Naive thymus-derived CD8-positive, alpha-beta T cell (primary cell): Measurements from ENCODE around the gene ZNF738. TPM values are rescaled to one million over a fixed set of nuclear protein-coding genes. Genes with fewer than 3 reads are reported as not detected.

Experiments used
- ATAC-seq, 2 donors: fragments of 150-1000 bp; cut with Tn5 transposase in 1 of 2; sonication (Bioruptor Pico), chemical (Tn5 transposase) in 1 of 2; 1 replicate in 1 of 2; 2 replicates in 1 of 2; pipeline ENCODE4 v1.10.0; 2021; ENCODE audit warnings: mild to moderate bottlenecking in 2 of 2, moderate library complexity in 2 of 2
- POLR2A ChIA-PET: fragments of 350-600 bp; sonication (Branson Sonifier 250); formaldehyde crosslinking; loops from one replicate; lab custom pipeline; 2021; ENCODE audit warnings: antibody characterized with exemption; lab: Charles Lee
- DNase-seq, 10 donors: peaks; one replicate each; pipeline versions ENCODE4 v3.0.0 to v3.0.0-alpha.2; 2020 to 2022
- H3K27ac Mint-ChIP-seq, 10 donors: one replicate each; pipeline ENCODE4 v1.8.0; 2020 to 2022; ENCODE audit warnings: mild to moderate bottlenecking in 10 of 10, mixed read lengths in 10 of 10, moderate library complexity in 4 of 10, inconsistent platforms in 1 of 10
- H3K27me3 Mint-ChIP-seq, 5 donors: one replicate each; pipeline ENCODE4 v1.8.0; 2021 to 2022; ENCODE audit warnings: mixed read lengths in 5 of 5
- H3K36me3 Mint-ChIP-seq, 3 donors: one replicate each; pipeline ENCODE4 v1.8.0; 2020 to 2022; ENCODE audit warnings: mixed read lengths in 3 of 3, mild to moderate bottlenecking in 2 of 3, inconsistent platforms in 1 of 3
- H3K4me1 Mint-ChIP-seq, 4 donors: one replicate each; pipeline ENCODE4 v1.8.0; 2021 to 2022; ENCODE audit warnings: mixed read lengths in 4 of 4
- H3K4me3 Mint-ChIP-seq, 10 donors: one replicate each; pipeline ENCODE4 v1.8.0; 2020 to 2022; ENCODE audit warnings: mild to moderate bottlenecking in 10 of 10, mixed read lengths in 10 of 10, moderate library complexity in 6 of 10, inconsistent platforms in 1 of 10
- H3K9me3 Mint-ChIP-seq, 9 donors: one replicate each; pipeline ENCODE4 v1.8.0; 2020 to 2022; ENCODE audit warnings: mixed read lengths in 9 of 9, mild to moderate bottlenecking in 3 of 9, inconsistent platforms in 1 of 9, moderate library complexity in 1 of 9
- polyA plus RNA-seq, 3 donors: library from polyadenylated mRNA; unstranded; fragments of 300-500 nt; fragmentation: Illumina TruSeq; gene quantifications; one replicate each; pipeline ENCODE4 v1.2.3, GENCODE V29; 2021
- total RNA-seq, 8 experiments: library from RNA in 2 of 8; stranded (reverse) in 2 of 8; gene quantifications; one replicate each; pipeline ENCODE4 v1.2.3 and lab custom pipeline; 2021 to 2026

ZNF738 gene
- total and polyA plus RNA-seq, 5 experiments from 2014 or later, result 3.9 to 12.4 (median 4.1) TPM

- Mint-ChIP-seq H3K36me3 (peaks cover 39 to 61% (median 60%) of the 10 kb centered on the region in 3 donors), H3K4me3 (no peak overlapping the region), H3K4me1 (peaks cover 0 to 3% (median 0%) of the 10 kb centered on the region in 4 donors), H3K9me3 (peaks cover 14 to 94% (median 45%) of the 10 kb centered on the region in 9 donors), H3K27ac (no peak overlapping the region), H3K27me3 (no peaks in the 10 kb centered on the region)
- ATAC-seq, result no peak
- POLR2A ChIA-PET, result no interaction called here
- no peak for DNase-seq
Measured at GRCh38 chr19:21423057-21424041, 64.5 kb downstream of the ZNF738 start.

Other genes starting within 250 kb of the ZNF738 start
- 10 to 100 TPM; 39.7 to 41.5 TPM for gene ZNF431, start 217.0 kb upstream of the ZNF738 start, total RNA-seq
- 10 to 100 TPM in 2 of 3 donors, 1 to 10 TPM in 1; 9.8 to 15.4 (median 13.9) TPM for gene ZNF431, start 217.0 kb upstream of the ZNF738 start, polyA plus RNA-seq
- 10 to 100 TPM; 45.6 to 47.8 TPM for gene ZNF708, start 29.6 kb upstream of the ZNF738 start, total RNA-seq
- gene ZNF708, start 29.6 kb upstream of the ZNF738 start, polyA plus RNA-seq, result 10 to 100 TPM; 11.8 to 15.1 (median 14.0) TPM
- 10 to 100 TPM; 73.3 to 80.4 TPM for gene ZNF493, start 38.1 kb downstream of the ZNF738 start, total RNA-seq
- 10 to 100 TPM; 20.4 to 28.1 (median 24.7) TPM for gene ZNF493, start 38.1 kb downstream of the ZNF738 start, polyA plus RNA-seq
- 10 to 100 TPM; 30.7 to 30.9 TPM for gene ZNF429, start 146.6 kb downstream of the ZNF738 start, total RNA-seq
- 10 to 100 TPM; 23.0 to 37.8 (median 34.9) TPM for gene ZNF429, start 146.6 kb downstream of the ZNF738 start, polyA plus RNA-seq